Nucleus accumbens (tissue), 56 donors: Measurements from ENCODE around the gene COPE.

ENCODE experiments used
- DNase-seq, 56 donors: peaks; one replicate each; lab custom pipeline; 2025; lab: John Stamatoyannopoulos, UW

COPE gene

DNA sequence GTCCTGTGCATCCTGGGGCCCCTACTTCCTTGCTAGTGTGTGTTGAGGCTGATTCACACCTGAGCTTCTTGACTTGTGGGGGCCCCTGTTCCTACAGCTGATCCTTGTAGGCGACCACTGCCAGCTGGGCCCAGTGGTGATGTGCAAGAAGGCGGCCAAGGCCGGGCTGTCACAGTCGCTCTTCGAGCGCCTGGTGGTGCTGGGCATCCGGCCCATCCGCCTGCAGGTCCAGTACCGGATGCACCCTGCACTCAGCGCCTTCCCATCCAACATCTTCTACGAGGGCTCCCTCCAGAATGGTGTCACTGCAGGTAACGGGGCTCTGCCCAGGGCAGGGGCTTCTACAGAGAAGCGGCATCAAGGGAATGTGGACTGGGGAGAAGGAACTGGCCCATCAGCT lies 62.0 kb downstream of the COPE start:
- DNase-seq = no peak

DNA sequence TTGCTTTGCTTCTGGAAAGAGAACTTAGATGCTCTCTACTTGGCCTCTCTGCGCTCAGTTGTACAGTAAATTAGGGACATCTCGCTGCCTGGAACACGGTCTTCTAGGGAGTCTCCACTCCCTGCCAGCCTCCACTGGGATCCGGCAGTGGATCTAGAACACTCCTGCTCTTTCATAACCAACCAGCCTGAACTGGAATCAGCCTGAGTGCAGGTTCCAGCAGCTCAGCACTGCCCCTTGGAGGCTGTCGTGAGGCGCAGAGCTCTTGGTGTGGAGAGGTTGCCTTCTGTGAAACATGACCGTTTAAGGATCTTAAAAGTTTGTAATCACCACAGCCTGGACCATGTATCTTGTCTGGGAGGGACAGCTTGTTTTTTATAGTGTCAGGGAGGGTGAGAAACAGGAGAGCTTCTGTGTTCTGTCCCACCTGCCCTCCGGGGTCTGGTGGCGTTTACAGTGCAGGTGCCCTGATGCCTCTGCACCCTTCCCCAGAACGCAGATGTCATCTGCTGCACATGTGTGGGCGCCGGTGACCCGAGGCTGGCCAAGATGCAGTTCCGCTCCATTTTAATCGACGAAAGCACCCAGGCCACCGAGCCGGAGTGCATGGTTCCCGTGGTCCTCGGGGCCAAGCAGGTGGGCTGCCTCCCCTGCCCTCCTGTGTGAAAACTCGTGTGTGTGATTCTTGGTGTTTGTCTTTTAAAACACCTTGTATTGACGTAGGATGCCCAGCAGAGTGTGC lies 62.6 kb downstream of the COPE start:
- DNase-seq = peak in 47 of 56 donors; percentile 7 to 78 (median 44)

DNA sequence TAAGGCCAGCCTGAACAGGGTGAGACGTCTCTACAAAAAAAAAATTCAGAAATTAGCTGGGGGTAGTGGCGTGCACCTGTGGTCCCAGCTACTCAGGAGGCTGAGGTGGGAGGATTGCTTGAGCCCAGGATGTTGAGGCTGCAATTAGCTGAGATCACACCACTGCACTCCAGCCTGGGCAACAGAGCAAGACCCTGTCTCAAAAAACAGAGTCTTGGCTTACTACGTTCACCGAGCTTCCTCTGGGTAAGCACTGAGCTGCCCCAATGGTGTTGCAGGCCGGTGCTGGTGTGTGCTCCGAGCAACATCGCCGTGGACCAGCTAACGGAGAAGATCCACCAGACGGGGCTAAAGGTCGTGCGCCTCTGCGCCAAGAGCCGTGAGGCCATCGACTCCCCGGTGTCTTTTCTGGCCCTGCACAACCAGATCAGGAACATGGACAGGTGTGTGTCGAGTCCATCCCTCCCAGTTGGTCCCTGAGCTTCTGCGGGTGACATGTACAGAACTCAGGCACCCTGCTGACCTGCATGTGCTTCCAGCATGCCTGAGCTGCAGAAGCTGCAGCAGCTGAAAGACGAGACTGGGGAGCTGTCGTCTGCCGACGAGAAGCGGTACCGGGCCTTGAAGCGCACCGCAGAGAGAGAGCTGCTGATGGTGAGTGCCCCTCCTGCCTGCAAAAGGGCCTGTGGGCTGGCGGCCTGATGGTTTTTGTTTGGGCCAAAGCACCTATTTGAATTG lies 63.4 kb downstream of the COPE start:
- DNase-seq = no peak

DNA sequence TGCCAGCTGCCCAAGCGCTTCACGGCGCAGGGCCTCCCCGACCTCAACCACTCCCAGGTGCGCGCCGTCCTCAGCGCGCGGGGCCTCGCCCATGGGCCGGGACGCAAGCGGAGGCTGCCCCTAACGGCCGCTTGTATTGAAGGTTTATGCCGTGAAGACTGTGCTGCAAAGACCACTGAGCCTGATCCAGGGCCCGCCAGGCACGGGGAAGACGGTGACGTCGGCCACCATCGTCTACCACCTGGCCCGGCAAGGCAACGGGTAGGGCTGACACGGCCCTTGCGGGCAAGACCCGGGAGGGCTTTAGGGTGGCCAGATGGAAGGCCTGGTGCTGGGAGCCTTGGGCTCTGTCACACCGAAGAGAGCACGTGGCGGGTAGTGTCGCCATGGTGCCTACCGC lies 64.2 kb downstream of the COPE start:
- no peak for DNase-seq

DNA sequence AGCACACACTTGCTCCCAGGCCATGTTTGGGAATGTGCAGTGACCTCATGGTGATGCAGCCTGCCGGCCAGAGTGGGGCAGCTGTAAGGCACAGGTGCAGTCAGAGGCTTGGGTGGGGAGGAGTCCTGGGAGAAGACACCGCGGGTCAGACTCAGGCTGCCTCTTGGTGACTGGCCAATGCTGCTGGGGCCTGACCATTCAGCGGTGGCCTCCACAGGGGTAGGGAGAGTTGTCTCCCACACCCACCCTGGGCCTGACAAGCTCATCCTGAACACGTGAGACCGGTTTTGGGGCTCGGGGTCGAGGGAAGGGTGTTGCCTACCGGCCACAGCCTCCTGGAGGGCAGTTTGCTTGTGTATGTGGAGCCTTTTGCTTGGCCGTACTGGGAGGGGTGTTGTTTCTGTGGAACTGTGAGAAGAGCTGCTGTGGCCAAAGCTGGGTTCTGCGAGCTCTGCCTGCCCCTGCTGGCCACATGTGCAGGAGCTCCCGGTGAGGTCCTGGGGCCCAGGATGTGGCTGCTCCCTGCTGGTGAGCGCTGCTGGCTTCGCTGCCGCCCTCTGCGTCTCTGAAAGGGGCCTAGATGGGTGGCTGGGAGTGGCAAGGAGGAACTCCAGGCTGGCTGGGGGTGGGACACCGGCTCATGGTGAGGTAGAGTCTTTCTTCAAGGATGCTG lies 65.3 kb downstream of the COPE start:
- no peak for DNase-seq

DNA sequence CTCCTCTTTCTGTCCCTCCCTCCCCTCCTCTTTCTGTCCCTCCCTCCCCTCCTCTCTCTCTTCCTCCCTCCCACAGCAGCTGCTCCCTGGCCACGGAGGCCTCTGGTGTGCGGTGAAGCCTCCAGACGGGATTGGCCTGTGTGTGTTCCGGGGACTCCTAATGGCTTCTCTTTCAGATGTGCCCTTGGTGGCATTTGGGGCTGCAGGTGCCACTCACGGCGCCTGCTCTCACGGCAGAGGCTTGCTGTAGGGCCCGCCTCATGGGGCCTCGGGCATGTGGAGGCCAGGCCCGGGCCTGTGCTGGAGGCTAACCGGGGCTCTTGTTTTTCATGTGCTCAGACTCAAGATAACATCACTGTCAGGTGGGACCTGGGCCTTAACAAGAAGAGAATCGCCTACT lies 66.5 kb downstream of the COPE start:
- no peak for DNase-seq

DNA sequence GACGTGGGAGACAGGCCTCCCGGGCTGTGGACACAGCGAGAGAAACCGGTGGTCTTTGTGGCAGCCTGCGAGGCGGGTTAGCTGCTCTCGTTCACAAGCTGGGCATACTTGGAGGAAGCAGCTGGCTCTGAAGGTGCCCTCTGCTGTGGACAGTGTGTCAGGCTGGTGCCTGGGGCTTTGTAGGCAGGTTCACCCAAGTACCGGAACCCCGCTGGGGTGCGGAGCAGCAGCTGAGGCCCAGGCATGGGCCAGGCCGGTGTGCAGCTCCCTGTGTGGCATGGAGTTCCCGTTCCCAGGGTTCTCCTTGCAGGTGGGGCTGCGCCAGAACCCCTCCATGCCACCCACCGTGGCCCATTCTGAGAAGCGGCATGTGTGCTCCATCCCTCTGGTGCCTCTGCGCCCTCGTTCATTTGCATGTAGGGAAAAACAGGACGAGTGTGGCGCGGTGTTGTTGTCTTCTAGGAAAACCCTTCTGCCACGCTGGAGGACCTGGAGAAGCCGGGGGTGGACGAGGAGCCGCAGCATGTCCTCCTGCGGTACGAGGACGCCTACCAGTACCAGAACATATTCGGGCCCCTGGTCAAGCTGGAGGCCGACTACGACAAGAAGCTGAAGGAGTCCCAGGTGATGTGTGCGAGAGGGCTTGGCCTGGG lies 67.4 kb downstream of the COPE start:
- no peak for DNase-seq

DNA sequence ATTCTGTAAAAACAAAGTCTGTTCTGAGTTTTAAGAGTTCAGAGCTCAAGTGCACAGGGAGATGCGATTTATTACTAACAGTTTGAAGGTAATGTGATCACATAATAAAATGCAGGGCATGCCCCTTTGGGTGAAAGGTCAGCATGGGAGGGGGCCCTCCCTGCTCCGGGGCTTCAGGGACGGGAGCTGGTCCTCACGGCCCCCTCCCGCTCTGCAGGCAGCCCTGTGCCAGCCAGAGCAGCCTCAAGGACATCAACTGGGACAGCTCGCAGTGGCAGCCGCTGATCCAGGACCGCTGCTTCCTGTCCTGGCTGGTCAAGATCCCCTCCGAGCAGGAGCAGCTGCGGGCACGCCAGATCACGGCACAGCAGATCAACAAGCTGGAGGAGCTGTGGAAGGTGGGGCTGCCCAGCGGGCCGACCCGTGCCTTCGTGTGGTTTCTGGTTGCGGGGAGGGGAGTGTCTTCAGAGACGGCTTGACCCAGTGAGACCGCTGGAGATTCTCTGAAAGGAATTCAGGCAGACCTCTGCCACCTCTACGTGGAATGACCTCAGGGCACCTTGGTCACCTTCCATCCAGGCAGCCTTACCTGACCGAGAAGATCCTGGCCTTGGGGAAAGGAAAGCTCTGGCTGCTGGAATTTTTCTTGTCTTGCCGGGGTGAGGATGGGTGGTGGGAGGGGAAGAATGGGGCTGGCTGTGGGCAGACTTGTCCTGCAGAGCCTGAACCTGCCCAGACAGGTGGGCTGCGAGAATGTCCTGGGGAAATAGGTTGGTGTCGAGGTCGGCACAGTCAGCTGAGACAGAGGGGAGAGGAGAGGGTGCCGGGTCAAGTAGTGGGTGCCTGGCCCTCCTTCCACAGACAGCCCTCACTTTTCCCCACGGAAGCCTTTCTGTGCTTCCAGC lies 68.5 kb downstream of the COPE start:
- no peak for DNase-seq

DNA sequence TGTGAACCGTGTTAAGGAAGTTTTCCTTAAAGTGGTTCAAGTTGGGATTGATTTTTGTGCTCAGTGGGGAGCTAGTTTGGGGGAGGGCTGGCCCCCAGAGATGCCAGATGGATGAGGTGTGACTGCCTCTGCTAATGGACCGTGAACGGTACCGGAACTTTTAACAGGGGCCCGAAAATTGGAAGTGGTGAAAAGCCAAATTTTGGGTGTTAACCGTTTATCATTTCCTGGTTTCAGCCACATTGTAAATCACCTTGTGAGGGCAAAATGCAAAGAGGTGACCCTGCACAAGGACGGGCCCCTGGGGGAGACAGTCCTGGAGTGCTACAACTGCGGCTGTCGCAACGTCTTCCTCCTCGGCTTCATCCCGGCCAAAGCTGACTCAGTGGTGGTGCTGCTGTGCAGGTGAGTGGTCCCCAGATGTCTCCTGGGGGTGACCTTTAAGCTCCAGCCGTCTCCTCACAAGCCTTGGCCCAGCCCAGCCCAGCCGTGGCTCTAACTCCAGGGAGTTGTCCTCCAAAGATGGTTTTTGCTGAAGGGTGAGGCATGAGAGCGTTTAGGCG lies 69.3 kb downstream of the COPE start:
- no peak for DNase-seq
